Activated naive CD8-positive, alpha-beta T cell treated with anti-CD3 and anti-CD28 coated beads, Interleukin-2, amount 50 U/mL, for 24 hours (primary cell): ENCODE results near the gene SLC25A17.
A peak's percentile ranks its signal among the peaks of the same experiment; 100 is the strongest.
"Not testable (repeated sequence)": the region's sequence is repeated elsewhere in the genome, so short reads cannot be mapped to it uniquely, and the experiment has no call there.

Experiments used
- ATAC-seq: fragments of 150-1000 bp; cut with Tn5 transposase; one replicate; pipeline ENCODE4 v1.10.0; 2021
- DNase-seq: peaks from one replicate; pipeline ENCODE4 v3.0.0; 2021
- H3K27ac Mint-ChIP-seq: one replicate; pipeline ENCODE4 v1.8.0; 2021; ENCODE audit warnings: mild to moderate bottlenecking, mixed read lengths
- H3K27me3 Mint-ChIP-seq: one replicate; pipeline ENCODE4 v1.8.0; 2021; ENCODE audit warnings: mixed read lengths
- H3K36me3 Mint-ChIP-seq: one replicate; pipeline ENCODE4 v1.8.0; 2021; ENCODE audit warnings: low read depth, mixed read lengths
- H3K4me1 Mint-ChIP-seq: one replicate; pipeline ENCODE4 v1.8.0; 2021; ENCODE audit warnings: mixed read lengths
- H3K4me3 Mint-ChIP-seq: one replicate; pipeline ENCODE4 v1.8.0; 2021; ENCODE audit warnings: mild to moderate bottlenecking, moderate library complexity, mixed read lengths
- H3K9me3 Mint-ChIP-seq: one replicate; pipeline ENCODE4 v1.8.0; 2021; ENCODE audit warnings: mixed read lengths

SLC25A17 gene

DNA sequence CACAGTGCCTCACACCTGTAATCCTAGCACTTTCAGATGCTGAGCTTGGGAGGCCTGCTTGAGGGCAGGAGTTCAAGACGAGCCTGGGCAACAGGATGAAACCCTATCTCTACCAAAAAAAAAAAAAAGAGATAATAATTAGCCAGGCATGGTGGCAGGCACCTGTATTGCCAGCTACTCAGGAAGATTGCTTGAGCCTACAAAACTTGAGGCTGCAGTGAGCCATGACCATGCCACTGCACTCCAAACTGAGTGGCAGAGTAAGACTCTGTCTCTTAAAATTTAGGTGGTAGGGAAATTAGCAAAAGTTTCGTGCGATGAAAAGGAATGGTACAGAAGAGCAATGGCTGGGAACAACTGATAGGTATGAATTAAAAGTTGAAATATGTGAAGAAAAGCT, 19.3 kb upstream of the SLC25A17 start:
- peaks cover 4% of the 10 kb centered on the region for H3K4me1 Mint-ChIP-seq
- DNase-seq (no peak), ATAC-seq (no peak)
- no peaks in the 10 kb centered on the region for H3K27me3 Mint-ChIP-seq
- H3K27ac Mint-ChIP-seq: no peak overlapping the region
- H3K9me3 Mint-ChIP-seq: no peaks in the 10 kb centered on the region
- peaks cover 64% of the 10 kb centered on the region for H3K36me3 Mint-ChIP-seq
- no peak overlapping the region for H3K4me3 Mint-ChIP-seq

DNA sequence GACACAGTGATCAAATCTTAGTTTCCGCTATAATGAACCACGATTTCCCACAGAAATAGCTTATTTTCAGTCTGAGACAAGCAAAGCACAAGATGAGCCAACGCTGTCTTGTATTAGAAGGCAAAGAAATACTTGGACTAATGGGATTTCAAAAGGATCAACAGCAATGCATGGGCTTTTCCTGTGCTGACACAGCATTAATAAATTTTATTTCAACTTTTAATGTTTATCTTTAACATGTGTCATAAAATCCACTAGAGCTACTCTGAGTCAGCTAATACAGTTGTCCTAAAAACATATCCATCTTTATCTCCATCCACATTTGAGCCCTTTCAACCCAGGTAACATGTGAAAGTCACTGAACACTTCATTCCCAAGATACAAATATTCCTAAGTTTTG, 15.5 kb upstream of the SLC25A17 start:
- DNase-seq: no peak
- Mint-ChIP-seq H3K9me3 (no peaks in the 10 kb centered on the region), H3K4me3 (no peak overlapping the region), H3K27ac (no peak overlapping the region), H3K36me3 (peaks cover 61% of the 10 kb centered on the region), H3K27me3 (no peaks in the 10 kb centered on the region), H3K4me1 (no peaks in the 10 kb centered on the region)
- no peak for ATAC-seq

DNA sequence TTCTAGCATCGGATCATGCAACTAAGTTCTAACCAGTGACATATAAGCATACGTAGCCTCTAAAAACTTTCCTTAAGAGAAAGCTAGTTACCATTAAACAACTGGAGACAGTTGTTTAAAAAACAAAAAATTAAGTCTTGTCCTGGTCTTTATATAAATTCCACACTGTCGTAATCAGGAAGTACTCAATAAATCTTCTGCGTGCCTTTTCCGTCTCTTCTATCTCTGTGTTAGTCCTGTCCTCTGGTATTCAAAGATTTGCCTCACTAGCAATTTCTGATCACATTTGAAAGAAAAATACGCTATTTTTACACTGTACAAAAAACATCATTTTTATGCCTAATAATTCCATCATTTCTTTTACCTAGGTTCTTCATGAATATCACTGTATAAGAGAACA, 10.0 kb upstream of the SLC25A17 start:
- Mint-ChIP-seq H3K36me3 (peaks cover 53% of the 10 kb centered on the region), H3K4me1 (no peaks in the 10 kb centered on the region)

GRCh38 chr22:40826984-40827741, 8.0 kb upstream of the SLC25A17 start:
- ATAC-seq (no peak), DNase-seq (no peak)
- no peaks in the 10 kb centered on the region for H3K27me3 Mint-ChIP-seq
- H3K27ac Mint-ChIP-seq: no peak overlapping the region
- no peaks in the 10 kb centered on the region for H3K4me1 Mint-ChIP-seq
- no peak overlapping the region for H3K4me3 Mint-ChIP-seq
- H3K9me3 Mint-ChIP-seq: no peaks in the 10 kb centered on the region
- H3K36me3 Mint-ChIP-seq: peaks cover 45% of the 10 kb centered on the region

More for the DNA sequence above, 10.0 kb upstream of the SLC25A17 start:
- no peak for ATAC-seq
- DNase-seq: no peak
- Mint-ChIP-seq H3K9me3 (no peaks in the 10 kb centered on the region), H3K27ac (no peak overlapping the region), H3K27me3 (no peaks in the 10 kb centered on the region), H3K4me3 (no peak overlapping the region)

DNA sequence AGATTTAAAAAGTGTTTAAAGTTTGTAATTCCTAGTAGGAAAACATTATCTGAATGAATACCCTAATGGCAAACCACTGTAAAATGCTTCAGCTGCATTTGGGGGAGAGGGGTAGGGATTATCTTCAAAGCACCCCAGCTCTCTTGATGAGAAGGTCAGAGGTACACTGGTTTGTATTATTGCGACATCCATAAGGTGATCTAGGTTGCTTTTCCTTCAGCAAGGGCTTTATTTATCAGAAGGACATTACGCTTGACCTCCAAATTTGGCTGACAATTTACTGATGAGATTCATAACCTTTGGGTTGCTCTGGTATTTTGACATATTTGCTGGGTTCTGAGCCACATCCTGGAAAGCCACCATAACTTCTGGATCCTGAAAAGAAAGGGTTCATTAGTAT, 7.1 kb upstream of the SLC25A17 start:
- H3K27me3 Mint-ChIP-seq, DNase-seq, H3K9me3 Mint-ChIP-seq, H3K27ac Mint-ChIP-seq, ATAC-seq, H3K4me1 Mint-ChIP-seq, H3K4me3 Mint-ChIP-seq: not testable (repeated sequence)
- peaks cover 41% of the 10 kb centered on the region for H3K36me3 Mint-ChIP-seq

- peaks cover 25% of the 10 kb centered on the region for H3K36me3 Mint-ChIP-seq
- H3K27me3 Mint-ChIP-seq: no peaks in the 10 kb centered on the region
- H3K27ac Mint-ChIP-seq: no peak overlapping the region
- H3K4me1 Mint-ChIP-seq: peaks cover 14% of the 10 kb centered on the region
- H3K4me3 Mint-ChIP-seq: no peak overlapping the region
- DNase-seq (no peak), ATAC-seq (no peak)
- H3K9me3 Mint-ChIP-seq: no peaks in the 10 kb centered on the region
These were observed 4.3 kb upstream of the SLC25A17 start for GRCh38 chr22:40823426-40823825.

- DNase-seq (no peak), ATAC-seq (no peak)
- Mint-ChIP-seq H3K27me3 (no peaks in the 10 kb centered on the region), H3K4me3 (peak overlapping the region; percentile 90), H3K4me1 (peaks cover 36% of the 10 kb centered on the region), H3K27ac (peak overlapping the region; percentile 71), H3K9me3 (no peaks in the 10 kb centered on the region), H3K36me3 (peaks cover 18% of the 10 kb centered on the region)
These were observed 524 bp upstream of the SLC25A17 start for GRCh38 chr22:40819599-40820140.

- DNase-seq (no peak), ATAC-seq (no peak)
These were observed 877 bp downstream of the SLC25A17 start for GRCh38 chr22:40818192-40818746.

GRCh38 chr22:40817737-40818136, 1.4 kb downstream of the SLC25A17 start:
- Mint-ChIP-seq H3K4me1 (peaks cover 36% of the 10 kb centered on the region), H3K9me3 (no peaks in the 10 kb centered on the region), H3K27ac (peak overlapping the region; percentile 93), H3K4me3 (peak overlapping the region; percentile 90), H3K27me3 (no peaks in the 10 kb centered on the region), H3K36me3 (peaks cover 24% of the 10 kb centered on the region)
- DNase-seq (no peak), ATAC-seq (no peak)

More at GRCh38 chr22:40818192-40818746, 877 bp downstream of the SLC25A17 start:
- Mint-ChIP-seq H3K27me3 (no peaks in the 10 kb centered on the region), H3K9me3 (no peaks in the 10 kb centered on the region), H3K36me3 (peaks cover 21% of the 10 kb centered on the region), H3K27ac (peak overlapping the region; percentile 93), H3K4me1 (peaks cover 36% of the 10 kb centered on the region), H3K4me3 (peak overlapping the region; percentile 90)

- DNase-seq: no peak
- ATAC-seq: no peak
- peaks cover 24% of the 10 kb centered on the region for H3K36me3 Mint-ChIP-seq
- H3K27me3 Mint-ChIP-seq: no peaks in the 10 kb centered on the region
- no peak overlapping the region for H3K4me3 Mint-ChIP-seq
- H3K9me3 Mint-ChIP-seq: no peaks in the 10 kb centered on the region
- H3K27ac Mint-ChIP-seq: no peak overlapping the region
- peaks cover 32% of the 10 kb centered on the region for H3K4me1 Mint-ChIP-seq
These were observed 5.2 kb downstream of the SLC25A17 start for GRCh38 chr22:40813912-40814315.

- Mint-ChIP-seq H3K36me3 (peaks cover 8% of the 10 kb centered on the region), H3K4me1 (peaks cover 6% of the 10 kb centered on the region), H3K4me3 (no peak overlapping the region), H3K27ac (no peak overlapping the region), H3K27me3 (no peaks in the 10 kb centered on the region), H3K9me3 (no peaks in the 10 kb centered on the region)
- no peak for DNase-seq
- ATAC-seq: no peak
These were observed 10.9 kb downstream of the SLC25A17 start for GRCh38 chr22:40808018-40808841.

- H3K27me3 Mint-ChIP-seq: no peaks in the 10 kb centered on the region
- no peak for DNase-seq
- no peak overlapping the region for H3K4me3 Mint-ChIP-seq
- no peak for ATAC-seq
- no peaks in the 10 kb centered on the region for H3K9me3 Mint-ChIP-seq
- peaks cover 4% of the 10 kb centered on the region for H3K36me3 Mint-ChIP-seq
- H3K27ac Mint-ChIP-seq: no peak overlapping the region
- peaks cover 2% of the 10 kb centered on the region for H3K4me1 Mint-ChIP-seq
These were observed 12.4 kb downstream of the SLC25A17 start for GRCh38 chr22:40806711-40807110.

GRCh38 chr22:40805699-40806203, 13.4 kb downstream of the SLC25A17 start:
- no peaks in the 10 kb centered on the region for H3K9me3 Mint-ChIP-seq
- ATAC-seq: no peak
- H3K27ac Mint-ChIP-seq: no peak overlapping the region
- no peak for DNase-seq
- H3K27me3 Mint-ChIP-seq: no peaks in the 10 kb centered on the region
- H3K4me1 Mint-ChIP-seq: peaks cover 2% of the 10 kb centered on the region
- H3K4me3 Mint-ChIP-seq: no peak overlapping the region
- H3K36me3 Mint-ChIP-seq: peaks cover 4% of the 10 kb centered on the region

DNA sequence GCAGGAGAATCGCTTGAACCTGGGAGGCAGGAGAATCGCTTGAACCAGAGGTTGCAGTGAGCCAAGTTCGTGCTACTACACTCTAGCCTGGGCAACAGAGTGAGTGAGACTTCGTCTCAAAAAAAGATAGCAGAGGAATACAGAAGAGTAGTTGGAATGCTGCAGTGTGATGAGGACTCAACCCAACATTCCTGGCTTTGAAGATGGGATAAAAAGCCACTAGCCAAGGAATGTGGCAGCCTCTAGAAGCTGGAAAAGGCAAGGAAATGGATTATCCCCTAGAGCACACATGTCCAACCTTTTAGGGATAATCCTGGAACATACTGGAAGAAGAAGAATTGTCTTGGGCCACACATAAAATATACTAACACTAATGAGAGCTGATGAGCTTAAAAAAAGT, 13.9 kb downstream of the SLC25A17 start:
- Mint-ChIP-seq H3K36me3 (peaks cover 4% of the 10 kb centered on the region), H3K4me1 (peaks cover 2% of the 10 kb centered on the region), H3K27me3 (no peaks in the 10 kb centered on the region), H3K9me3 (no peaks in the 10 kb centered on the region), H3K27ac (no peak overlapping the region), H3K4me3 (no peak overlapping the region)
- no peak for ATAC-seq
- DNase-seq: no peak
